Activated CD8-positive, alpha-beta memory T cell treated with anti-CD3 and anti-CD28 coated beads for 1 hour (primary cell): ENCODE results near the gene MKNK1.

Source experiments
- DNase-seq, 2 donors: peaks; one replicate each; pipeline ENCODE4 v3.0.0-alpha.2; 2020; ENCODE audit warnings: low read depth in 1 of 2; ENCODE audit errors: extremely low read depth in 1 of 2

MKNK1 gene

DNA sequence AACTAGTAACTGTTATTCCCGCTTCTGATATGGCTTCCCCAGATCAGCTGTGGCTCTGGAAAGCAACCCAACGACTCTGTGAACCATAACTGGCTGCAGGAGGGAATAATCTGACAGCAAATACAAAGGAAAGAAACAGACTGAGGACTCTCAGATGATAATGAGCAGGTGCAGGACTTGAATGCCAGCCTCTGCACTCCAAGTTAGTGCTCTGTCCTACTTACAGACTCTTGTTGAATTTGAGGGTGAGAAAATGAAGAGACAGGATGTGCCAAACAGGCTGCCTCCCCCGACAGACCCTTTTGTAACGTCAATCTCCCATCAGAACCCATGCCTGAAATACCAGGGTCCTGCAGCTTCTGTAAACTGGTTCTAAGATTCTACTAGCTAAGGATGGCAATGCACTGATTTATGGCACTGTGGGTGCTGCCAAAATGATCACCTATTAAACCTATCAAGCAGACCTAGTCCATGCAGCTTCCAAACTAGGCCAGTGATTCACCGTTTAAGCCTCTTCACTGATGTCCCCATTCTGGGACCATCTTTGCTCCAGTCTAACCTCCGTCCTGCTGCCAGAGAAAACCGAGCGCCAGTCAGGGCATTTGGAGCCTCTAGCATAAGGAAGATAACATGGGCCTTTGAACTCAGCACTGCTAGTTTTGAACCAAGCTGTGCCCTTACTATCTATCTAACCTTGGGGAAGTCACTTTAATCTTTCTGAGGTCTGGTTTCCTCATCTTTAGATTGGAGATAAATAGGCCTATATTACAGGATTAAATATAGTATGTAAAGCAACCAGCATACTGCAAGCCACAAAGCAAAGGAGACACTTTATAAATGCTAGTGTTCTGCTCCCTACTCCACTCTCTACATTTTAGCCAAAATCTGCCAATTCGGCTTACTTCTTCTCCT, 4.8 kb downstream of the MKNK1 start:
- DNase-seq, result no peak

- DNase-seq, result no peak
Observed at GRCh38 chr1:46596846-46597245, 7.2 kb downstream of the MKNK1 start.

- no peak for DNase-seq
Observed at GRCh38 chr1:46596036-46596435, 8.0 kb downstream of the MKNK1 start.

- DNase-seq, result no peak
Observed at GRCh38 chr1:46595127-46595526, 8.9 kb downstream of the MKNK1 start.

GRCh38 chr1:46594063-46594462, 10.0 kb downstream of the MKNK1 start:
- no peak for DNase-seq

GRCh38 chr1:46592823-46593222, 11.2 kb downstream of the MKNK1 start:
- DNase-seq, result no peak

GRCh38 chr1:46589529-46589928, 14.5 kb downstream of the MKNK1 start:
- no peak for DNase-seq

DNA sequence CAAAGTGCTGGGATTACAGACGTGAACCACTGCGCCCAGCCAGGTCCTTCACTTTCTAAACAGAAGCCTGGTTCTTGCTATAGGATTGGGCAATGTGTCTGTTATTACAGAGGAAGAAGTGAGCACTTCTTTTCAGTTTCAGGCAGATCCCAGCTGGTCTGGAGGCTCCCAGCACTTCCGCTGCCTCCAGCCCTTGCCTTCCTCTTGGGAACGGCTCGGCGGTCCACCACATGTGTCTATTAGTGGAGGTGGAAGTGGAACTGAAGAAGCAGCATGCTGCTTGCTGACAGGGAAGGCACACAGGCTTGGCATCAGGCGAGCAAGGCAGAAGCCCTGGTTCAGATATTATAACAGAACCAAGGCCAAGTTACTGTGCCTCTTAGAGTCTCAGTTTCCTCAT, 17.0 kb downstream of the MKNK1 start:
- no peak for DNase-seq

GRCh38 chr1:46585312-46585938, 18.6 kb downstream of the MKNK1 start:
- no peak for DNase-seq

DNA sequence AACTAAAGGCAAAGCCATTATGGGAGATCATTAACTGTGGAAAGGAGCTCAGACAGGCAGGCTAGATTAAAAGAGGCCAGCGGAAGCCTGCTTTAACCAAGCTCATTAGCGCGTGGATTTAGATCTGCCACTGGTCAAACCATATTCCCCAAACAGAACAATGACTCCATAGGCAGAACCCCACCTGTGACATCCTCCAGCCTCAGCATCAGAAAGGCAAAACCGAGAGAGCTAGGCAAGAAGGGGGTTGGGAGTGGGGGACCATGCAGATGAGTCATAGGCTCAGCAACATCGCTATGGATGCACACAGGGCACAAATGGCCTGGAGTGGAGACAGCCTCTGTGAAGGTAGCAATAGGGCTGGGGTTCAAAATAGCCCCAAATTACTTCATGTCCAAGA, 20.6 kb downstream of the MKNK1 start:
- DNase-seq, result no peak

DNA sequence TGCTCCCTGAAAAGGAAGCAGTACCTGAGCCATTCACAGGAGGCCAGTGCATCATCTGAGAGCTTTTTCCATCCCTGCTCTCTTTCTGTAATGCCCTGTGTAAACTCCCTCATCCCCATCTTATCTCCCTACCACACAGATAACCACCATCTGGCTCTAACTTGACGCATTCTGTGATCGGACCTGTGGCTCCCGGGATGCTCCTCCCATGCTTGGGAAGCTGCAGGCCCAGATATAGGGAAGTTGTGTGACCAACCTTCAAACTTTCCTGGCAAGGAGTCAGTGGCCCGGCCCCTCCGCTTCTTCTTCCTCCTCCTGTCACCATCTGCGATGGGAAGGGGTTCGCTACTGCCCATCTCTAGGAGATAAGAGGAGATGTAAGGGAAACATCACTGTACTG, 21.1 kb downstream of the MKNK1 start:
- DNase-seq, result no peak

DNA sequence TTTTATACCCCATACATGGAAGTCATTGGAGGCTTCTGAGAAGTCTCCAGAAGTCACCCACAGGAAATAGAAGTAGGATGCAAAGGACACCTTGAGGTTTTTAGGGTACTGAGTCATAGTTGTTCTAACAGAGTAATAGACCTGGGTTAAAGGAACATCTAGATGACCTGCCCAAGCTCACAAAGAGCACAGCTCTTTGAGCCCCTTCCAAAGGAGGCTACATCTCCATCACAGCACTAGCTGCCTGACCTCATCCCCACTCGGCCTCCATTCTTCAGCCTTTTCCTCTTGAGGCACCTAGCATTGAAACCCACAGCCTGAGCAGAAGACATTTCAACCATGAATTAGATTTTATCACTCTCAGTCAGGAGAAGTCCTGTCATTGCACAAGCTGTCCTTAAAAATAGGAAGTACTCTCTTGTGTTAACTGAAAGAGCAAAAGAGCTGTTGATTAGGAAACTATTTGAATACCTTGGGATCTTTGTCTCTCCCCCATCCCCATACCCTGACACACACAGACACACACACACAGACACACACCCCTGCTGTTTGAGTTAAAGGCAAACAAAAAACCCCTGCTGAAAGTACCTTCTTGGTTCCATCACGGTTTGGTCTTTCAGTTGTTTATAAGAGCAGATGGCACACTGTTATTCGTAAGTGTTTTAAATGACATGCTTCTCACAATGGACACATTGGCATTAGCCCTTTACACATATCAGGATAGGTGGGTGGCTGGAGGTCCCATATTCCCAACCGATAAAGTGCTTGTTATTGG, 22.2 kb downstream of the MKNK1 start:
- no peak for DNase-seq

GRCh38 chr1:46580140-46580903, 23.7 kb downstream of the MKNK1 start:
- no peak for DNase-seq

DNA sequence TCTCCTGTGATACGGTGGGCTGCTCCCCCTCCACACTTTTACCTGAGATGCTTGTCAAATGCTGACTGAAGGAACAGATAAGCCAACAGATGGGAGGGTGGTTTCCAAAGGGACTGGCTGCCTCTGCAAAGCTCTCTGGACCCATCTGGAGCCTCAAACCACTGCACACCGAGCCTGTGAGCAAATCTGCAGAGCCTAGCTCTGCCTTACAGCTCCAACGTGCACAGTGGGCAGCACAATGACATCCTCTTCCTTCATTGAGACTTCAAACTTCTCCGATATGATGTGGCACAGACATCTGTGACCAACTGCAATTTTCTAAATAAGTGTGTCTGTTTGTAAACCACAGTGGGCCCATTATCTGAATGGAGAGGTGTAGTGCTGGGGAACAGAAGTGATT, 26.4 kb downstream of the MKNK1 start:
- DNase-seq, result no peak

DNA sequence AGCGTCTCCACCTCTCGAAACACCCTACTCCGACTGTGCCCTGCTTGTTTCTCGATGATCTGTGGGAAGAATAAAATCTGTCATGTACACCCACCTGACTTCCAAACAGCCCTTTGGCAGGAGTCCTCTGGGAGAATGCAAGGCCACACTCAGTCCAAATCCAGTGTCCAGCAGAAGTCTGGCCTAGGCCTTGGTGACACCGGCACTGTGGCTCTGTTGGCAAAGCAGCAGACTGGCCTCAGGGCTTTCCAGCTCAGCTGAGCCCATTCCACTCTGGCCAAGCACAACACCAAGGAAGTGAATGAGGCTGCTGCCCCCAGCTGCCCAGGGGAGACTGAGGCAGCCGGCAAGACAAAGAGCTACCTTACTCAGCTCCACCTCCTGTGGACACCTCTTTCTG, 27.5 kb downstream of the MKNK1 start:
- no peak for DNase-seq

- DNase-seq, result no peak
Observed at GRCh38 chr1:46575778-46576177, 28.3 kb downstream of the MKNK1 start.

GRCh38 chr1:46575300-46575699, 28.8 kb downstream of the MKNK1 start:
- DNase-seq, result no peak

DNA sequence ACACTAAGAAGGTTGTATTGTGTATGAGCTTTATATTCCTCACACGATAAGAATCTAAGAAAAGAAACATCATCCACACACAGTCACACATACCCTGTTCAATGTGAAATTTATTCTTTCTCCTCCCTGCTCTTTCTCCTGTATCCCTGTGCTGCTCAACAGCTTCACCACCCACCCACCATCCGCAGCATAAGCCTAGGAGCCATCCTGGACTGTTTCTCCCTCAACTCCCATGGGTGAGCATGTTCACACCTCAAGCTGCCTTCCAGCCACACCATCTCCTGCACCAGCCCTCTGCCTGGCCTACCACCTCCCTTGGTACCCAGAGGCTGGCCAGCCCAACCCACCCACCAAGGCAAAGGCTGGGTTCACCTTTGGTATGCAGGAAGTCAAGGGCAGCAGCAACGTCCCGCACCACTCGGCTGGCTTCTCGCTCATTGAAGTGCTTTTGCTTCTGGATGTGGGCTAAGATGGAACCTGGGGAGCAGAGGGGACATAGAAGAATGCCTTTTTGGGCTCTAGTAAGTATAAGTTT, 32.3 kb downstream of the MKNK1 start:
- no peak for DNase-seq

GRCh38 chr1:46569884-46570725, 34.0 kb downstream of the MKNK1 start:
- DNase-seq, result no peak

- no peak for DNase-seq
Observed at GRCh38 chr1:46569116-46569515, 35.0 kb downstream of the MKNK1 start.
